B cell (primary cell): ENCODE data around the gene SLIT3. TPM values are rescaled to one million over a fixed set of nuclear protein-coding genes. Genes with fewer than 3 reads are reported as not detected.

ENCODE experiments used
- ATAC-seq: fragments of 200-7000 bp; cut with Tn5 transposase; one replicate; pipeline ENCODE4 v1.10.0; 2021; ENCODE audit warnings: low read depth, mild to moderate bottlenecking, moderate number of reproducible peaks, moderate library complexity
- CTCF ChIA-PET: fragments of 350-600 bp; sonication (Branson Sonifier 250); formaldehyde crosslinking; loops from one replicate; lab custom pipeline; 2021; ENCODE audit warnings: antibody characterized with exemption, inconsistent platforms; lab: Charles Lee
- POLR2A ChIA-PET: fragments of 350-600 bp; sonication (Branson Sonifier 250); formaldehyde crosslinking; loops from one replicate; lab custom pipeline; 2021; ENCODE audit warnings: antibody characterized with exemption; lab: Charles Lee
- DNase-seq: peaks from one replicate; pipeline ENCODE4 v3.0.0; 2013
- H2AFZ ChIP-seq: 2 replicates; pipeline ENCODE4 v1.6.1; 2012; ENCODE audit warnings: mild to moderate bottlenecking, low read depth, low read length; ENCODE audit not compliant: insufficient read depth, poor library complexity, severe bottlenecking
- H3K27ac ChIP-seq, 2 donors: 1 replicate in 1 of 2; 2 replicates in 1 of 2; pipeline ENCODE4 v1.5.1; 2012 to 2013; ENCODE audit warnings: low read length in 2 of 2, mild to moderate bottlenecking in 2 of 2, moderate library complexity in 1 of 2
- H3K27me3 ChIP-seq, 4 experiments: fragments of 200-600 bp in 1 of 4; sonication (generic) in 1 of 4; replicated peaks in 1 of 4; 1 replicate in 2 of 4; 2 replicates in 2 of 4; pipeline versions ENCODE4 v1.6.1 to v1.7.0; 2013 to 2016; ENCODE audit warnings: low read length in 3 of 4, mild to moderate bottlenecking in 2 of 4, mixed read lengths in 1 of 4, moderate library complexity in 1 of 4; ENCODE audit not compliant: insufficient read depth in 4 of 4, control insufficient read depth in 3 of 4; ENCODE audit errors: control extremely low read depth in 1 of 4
- H3K36me3 ChIP-seq, 2 experiments: replicated peaks in 1 of 2; 1 replicate in 1 of 2; 2 replicates in 1 of 2; pipeline versions ENCODE4 v1.6.1 to v1.7.1; 2013; ENCODE audit warnings: low read length in 1 of 2; ENCODE audit not compliant: insufficient read depth in 2 of 2, control insufficient read depth in 1 of 2; ENCODE audit errors: control extremely low read depth in 1 of 2, extremely low read depth in 1 of 2
- H3K4me1 ChIP-seq, 2 donors: fragments of 200-600 bp in 1 of 2; sonication (generic) in 1 of 2; 1 replicate in 1 of 2; 2 replicates in 1 of 2; pipeline versions ENCODE4 v1.5.1 to v1.6.1; 2013 to 2017; ENCODE audit warnings: low read length in 2 of 2; ENCODE audit not compliant: control insufficient read depth in 2 of 2, insufficient read depth in 2 of 2
- H3K4me2 ChIP-seq: replicated peaks from 2 replicates; pipeline ENCODE3; 2012; ENCODE audit warnings: mild to moderate bottlenecking, low read depth, low read length; ENCODE audit not compliant: poor library complexity, severe bottlenecking
- H3K4me3 ChIP-seq, 5 experiments: fragments of 200-600 bp in 1 of 5; sonication (generic) in 1 of 5; 1 replicate in 3 of 5; 2 replicates in 2 of 5; pipeline versions ENCODE4 v1.5.1 to v1.7.0; 2011 to 2016; ENCODE audit warnings: low read length in 4 of 5, mild to moderate bottlenecking in 4 of 5, low read depth in 2 of 5, control low read depth in 1 of 5, moderate library complexity in 1 of 5; ENCODE audit not compliant: insufficient read depth in 1 of 5; ENCODE audit errors: control extremely low read depth in 1 of 5, extremely low read depth in 1 of 5
- H3K79me2 ChIP-seq: fragments of 200-600 bp; sonication (generic); one replicate; pipeline ENCODE4 v1.6.0; 2016; ENCODE audit warnings: low read length; ENCODE audit not compliant: control insufficient read depth, insufficient read depth
- H3K9ac ChIP-seq: fragments of 200-600 bp; sonication (generic); 2 replicates; pipeline ENCODE4 v1.6.1; 2017; ENCODE audit warnings: mild to moderate bottlenecking, low read length, moderate library complexity
- H3K9me3 ChIP-seq, 3 donors: one replicate each; pipeline versions ENCODE4 v1.6.1 to v1.7.1; 2013; ENCODE audit warnings: low read length in 2 of 3; ENCODE audit not compliant: control insufficient read depth in 2 of 3, insufficient read depth in 1 of 3; ENCODE audit errors: control extremely low read depth in 1 of 3
- H4K20me1 ChIP-seq: 2 replicates; pipeline ENCODE4 v1.6.0; 2012; ENCODE audit warnings: mild to moderate bottlenecking, low read length; ENCODE audit not compliant: insufficient read depth, control insufficient read depth, poor library complexity, severe bottlenecking
- H3K27ac Mint-ChIP-seq: one replicate; pipeline ENCODE4 v1.8.0; 2021; ENCODE audit warnings: mixed read lengths
- H3K27me3 Mint-ChIP-seq: one replicate; pipeline ENCODE4 v1.8.0; 2021; ENCODE audit warnings: mixed read lengths
- H3K4me1 Mint-ChIP-seq: one replicate; pipeline ENCODE4 v1.8.0; 2021; ENCODE audit warnings: mixed read lengths
- H3K4me3 Mint-ChIP-seq: one replicate; pipeline ENCODE4 v1.8.0; 2021; ENCODE audit warnings: mixed read lengths
- H3K9me3 Mint-ChIP-seq: one replicate; pipeline ENCODE4 v1.8.0; 2022; ENCODE audit warnings: mixed read lengths; ENCODE audit not compliant: insufficient read depth
- EZH2 ChIP-seq: IDR thresholded peaks from 2 replicates; pipeline ENCODE4 v1.6.1; 2012; ENCODE audit warnings: borderline replicate concordance, low read depth, mild to moderate bottlenecking, moderate library complexity, low read length; ENCODE audit not compliant: insufficient read depth, poor library complexity, severe bottlenecking
- WGBS: methylation state at CpG from one replicate; pipeline ENCODE4 v1.1.5; 2013; ENCODE audit warnings: missing lambda C conversion rate; ENCODE audit not compliant: insufficient coverage; 5-methylcytosine and 5-hydroxymethylcytosine counted together
- intact Hi-C: fragments of 100-400 bp; cut with micrococcal nuclease; formaldehyde crosslinking; loops from one replicate; pipeline ENCODE4 v1.10.0; 2022
- polyA plus RNA-seq: library from polyadenylated mRNA; depleted of rRNA; stranded (reverse); fragments of >200 nt; gene quantifications from 2 replicates; pipeline ENCODE4 v1.2.3, GENCODE V29; 2012
- total RNA-seq, 2 donors: library from RNA; stranded (reverse); fragments of 120-200 nt in 1 of 2; gene quantifications; 1 replicate in 1 of 2; 2 replicates in 1 of 2; pipeline versions ENCODE4 v1.2.3 to v1.2.4, GENCODE V29; 2013 to 2022
- TF ChIP-seq, protein P1 (sequence below): fragments of 200-600 bp; IDR thresholded peaks from one replicate; pipeline ENCODE4 v1.8.0; 2022; ENCODE audit warnings: antibody characterized with exemption, mild to moderate bottlenecking

SLIT3 gene
- total and polyA plus RNA-seq, 2 donors (not counting 1 experiment from before 2014, with no cell fraction given): not detected

DNA sequence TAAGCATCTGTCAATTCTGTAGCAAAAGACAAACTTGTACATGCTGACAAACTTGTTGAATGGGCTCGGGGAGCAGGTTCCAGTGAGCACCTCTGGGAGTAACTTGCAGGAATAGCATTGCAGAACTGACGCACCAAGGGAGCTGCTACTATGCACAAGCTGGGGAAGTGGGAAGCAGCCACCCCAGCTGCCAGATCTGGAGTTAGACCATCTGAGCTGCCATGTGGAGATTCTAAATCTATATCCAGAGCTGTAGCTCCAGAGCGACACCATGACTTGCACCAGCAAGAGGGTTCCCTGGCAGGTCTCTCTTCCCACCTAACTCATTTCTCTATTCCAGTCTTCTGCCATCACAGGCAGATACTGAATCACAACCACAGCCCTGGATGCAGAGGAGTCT, 375.8 kb downstream of the SLIT3 start:
- no peaks in the 10 kb centered on the region for H3K9me3 ChIP-seq
- 86% methylated on average over 3 of the region's 3 CpGs for WGBS
- no peak overlapping the region for H2AFZ ChIP-seq
- Mint-ChIP-seq H3K9me3 (no peaks in the 10 kb centered on the region), H3K27ac (no peak overlapping the region), H3K4me1 (peaks cover 4% of the 10 kb centered on the region), H3K27me3 (peaks cover 22% of the 10 kb centered on the region), H3K4me3 (no peak overlapping the region)
- no peak overlapping the region for H3K27ac ChIP-seq
- no peaks in the 10 kb centered on the region for H3K79me2 ChIP-seq
- ChIA-PET CTCF (no interaction called here), POLR2A (no interaction called here)
- TF ChIP-seq, protein P1, sequence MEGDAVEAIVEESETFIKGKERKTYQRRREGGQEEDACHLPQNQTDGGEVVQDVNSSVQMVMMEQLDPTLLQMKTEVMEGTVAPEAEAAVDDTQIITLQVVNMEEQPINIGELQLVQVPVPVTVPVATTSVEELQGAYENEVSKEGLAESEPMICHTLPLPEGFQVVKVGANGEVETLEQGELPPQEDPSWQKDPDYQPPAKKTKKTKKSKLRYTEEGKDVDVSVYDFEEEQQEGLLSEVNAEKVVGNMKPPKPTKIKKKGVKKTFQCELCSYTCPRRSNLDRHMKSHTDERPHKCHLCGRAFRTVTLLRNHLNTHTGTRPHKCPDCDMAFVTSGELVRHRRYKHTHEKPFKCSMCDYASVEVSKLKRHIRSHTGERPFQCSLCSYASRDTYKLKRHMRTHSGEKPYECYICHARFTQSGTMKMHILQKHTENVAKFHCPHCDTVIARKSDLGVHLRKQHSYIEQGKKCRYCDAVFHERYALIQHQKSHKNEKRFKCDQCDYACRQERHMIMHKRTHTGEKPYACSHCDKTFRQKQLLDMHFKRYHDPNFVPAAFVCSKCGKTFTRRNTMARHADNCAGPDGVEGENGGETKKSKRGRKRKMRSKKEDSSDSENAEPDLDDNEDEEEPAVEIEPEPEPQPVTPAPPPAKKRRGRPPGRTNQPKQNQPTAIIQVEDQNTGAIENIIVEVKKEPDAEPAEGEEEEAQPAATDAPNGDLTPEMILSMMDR: no peak
- no peak for TF ChIP-seq EZH2
- no peak overlapping the region for H3K9ac ChIP-seq
- intact Hi-C loops: no loop called here
- DNase-seq (no peak), ATAC-seq (no peak)
- no peaks in the 10 kb centered on the region for H4K20me1 ChIP-seq
- H3K4me2 ChIP-seq: no peak overlapping the region
- H3K36me3 ChIP-seq: no peaks in the 10 kb centered on the region
- H3K4me1 ChIP-seq: peaks cover 0 to 4% of the 10 kb centered on the region in 2 donors
- peaks cover 0 to 13% (median 7%) of the 10 kb centered on the region in 4 experiments for H3K27me3 ChIP-seq
- H3K4me3 ChIP-seq: no peak overlapping the region

DNA sequence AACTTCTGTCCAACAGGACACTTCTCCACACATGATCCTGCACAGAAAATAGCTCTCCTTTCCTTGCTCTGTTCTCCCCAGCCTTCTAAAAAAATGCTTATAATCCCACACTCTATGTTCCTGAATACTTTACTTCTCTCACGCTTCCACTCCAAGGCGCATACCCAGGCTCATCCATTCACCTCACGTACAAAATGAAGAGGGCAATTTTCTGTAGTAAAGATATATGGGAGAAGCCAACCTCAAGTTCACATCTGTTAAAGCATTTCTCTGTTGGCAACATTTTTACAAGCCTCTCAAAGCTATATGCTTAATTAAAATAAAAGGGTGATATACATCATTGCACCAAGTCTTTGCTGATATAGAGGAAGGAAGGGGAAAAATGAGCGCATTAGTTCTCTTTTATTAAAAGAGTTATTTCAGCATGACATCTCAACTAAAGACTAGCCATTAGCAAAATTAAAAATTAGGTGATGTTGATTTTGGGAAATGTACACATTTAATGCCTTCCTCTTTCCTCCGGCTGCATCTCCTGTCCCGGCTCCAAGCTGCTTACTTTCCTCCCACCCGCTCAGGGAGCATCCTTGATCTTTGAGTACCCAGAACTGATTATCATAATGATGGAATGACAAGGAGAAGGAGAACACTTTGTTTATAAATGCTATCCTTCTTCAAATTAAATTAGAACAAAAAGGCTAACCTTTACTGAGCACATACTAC, 379.6 kb downstream of the SLIT3 start:
- Histone ChIP-seq H3K9ac (no peak overlapping the region), H4K20me1 (no peaks in the 10 kb centered on the region), H2AFZ (no peak overlapping the region), H3K4me1 (peaks cover 0 to 4% of the 10 kb centered on the region in 2 donors), H3K4me2 (no peak overlapping the region), H3K4me3 (no peak overlapping the region), H3K79me2 (no peaks in the 10 kb centered on the region), H3K9me3 (no peaks in the 10 kb centered on the region), H3K27ac (no peak overlapping the region), H3K27me3 (peaks cover 0 to 16% (median 9%) of the 10 kb centered on the region in 4 experiments), H3K36me3 (no peaks in the 10 kb centered on the region)
- ATAC-seq (no peak), DNase-seq (no peak)
- CTCF ChIA-PET: no interaction called here
- H3K4me3 Mint-ChIP-seq: no peak overlapping the region
- no peaks in the 10 kb centered on the region for H3K9me3 Mint-ChIP-seq
- WGBS: no CpG with 5 or more reads among the region's 7 CpGs
- TF ChIP-seq, protein P1: no peak
- no peak for TF ChIP-seq EZH2
- POLR2A ChIA-PET: no interaction called here
- peaks cover 14% of the 10 kb centered on the region for H3K4me1 Mint-ChIP-seq
- H3K27me3 Mint-ChIP-seq: peaks cover 19% of the 10 kb centered on the region
- no peak overlapping the region for H3K27ac Mint-ChIP-seq
- intact Hi-C loops: no loop called here
